ENCODE data around the gene SEMA7A.

GRCh38 chr15:74374648-74375302, 59.0 kb downstream of the SEMA7A start:
- TF ChIP-seq CTCF (conservative IDR thresholded peaks at IDR 0.05) (no peak), ZFX (IDR thresholded peaks at IDR 0.05) (no peak)

All from C4-2B (cell line).